ENCODE data around the gene RGS7. TPM values are rescaled to one million over a fixed set of nuclear protein-coding genes. Genes with fewer than 3 reads are reported as not detected.

The RGS7 gene
- 0.37 TPM in 1 of 2 replicates, not detected in the other for total RNA-seq (2014; rRNA removed; shearing (Covaris generic))

- Histone ChIP-seq H3K27ac (no peak within 1 kb of the TSS), H3K9me3 (replicated peaks) (no peaks in the 10 kb centered on the region), H3K27me3 (replicated peaks) (peaks cover 54% of the 10 kb centered on the region), H3K4me3 (peak within 1 kb of the TSS; percentile 38), H3K4me1 (replicated peaks) (peaks cover 11% of the 10 kb centered on the region), H3K36me3 (no peaks in the 10 kb centered on the region)
- DNase-seq (ENCODE audit: low read depth in 1 of 2, low spot score in 2 of 2), result peak; percentile 34 to 46
These were observed at the start of gene RGS7 for GRCh38 chr1:241356519-241357365. Gene RGS7, minus strand, starts transcription at chr1:241357205.

GRCh38 chr1:241406421-241406820 lies 49.4 kb upstream of the RGS7 start:
- no peaks in the 10 kb centered on the region for H3K9me3 ChIP-seq (replicated peaks)
- no peak overlapping the region for H3K27ac ChIP-seq
- H3K36me3 ChIP-seq, result no peaks in the 10 kb centered on the region
- H3K27me3 ChIP-seq (replicated peaks), result no peaks in the 10 kb centered on the region; the same call in none of the 2 replicates
- H3K4me3 ChIP-seq, result no peak overlapping the region
- DNase-seq (ENCODE audit: low read depth in 1 of 2, low spot score in 2 of 2), result no peak
- no peaks in the 10 kb centered on the region for H3K4me1 ChIP-seq (replicated peaks)

- Histone ChIP-seq H3K27me3 (replicated peaks) (no peaks in the 10 kb centered on the region; the same call in none of the 2 replicates), H3K4me1 (replicated peaks) (no peaks in the 10 kb centered on the region), H3K27ac (no peak overlapping the region), H3K4me3 (no peak overlapping the region), H3K36me3 (no peaks in the 10 kb centered on the region), H3K9me3 (replicated peaks) (no peaks in the 10 kb centered on the region)
- no peak for DNase-seq (ENCODE audit: low read depth in 1 of 2, low spot score in 2 of 2)
These were observed 44.2 kb upstream of the RGS7 start for GRCh38 chr1:241401156-241401555.

- peaks cover 6% of the 10 kb centered on the region; the same call in 1 of the 2 replicates for H3K27me3 ChIP-seq (replicated peaks)
- peaks cover 3% of the 10 kb centered on the region for H3K4me1 ChIP-seq (replicated peaks)
- DNase-seq (ENCODE audit: low read depth in 1 of 2, low spot score in 2 of 2), result no peak
- H3K4me3 ChIP-seq, result no peak overlapping the region
- H3K36me3 ChIP-seq, result no peaks in the 10 kb centered on the region
- no peaks in the 10 kb centered on the region for H3K9me3 ChIP-seq (replicated peaks)
- no peak overlapping the region for H3K27ac ChIP-seq
These were observed 40.0 kb upstream of the RGS7 start for GRCh38 chr1:241396747-241397681.

- Histone ChIP-seq H3K36me3 (no peaks in the 10 kb centered on the region), H3K27ac (no peak overlapping the region), H3K9me3 (replicated peaks) (no peaks in the 10 kb centered on the region), H3K4me1 (replicated peaks) (peaks cover 10% of the 10 kb centered on the region), H3K4me3 (no peak overlapping the region), H3K27me3 (replicated peaks) (peaks cover 6% of the 10 kb centered on the region; the same call in 1 of the 2 replicates)
- peak in 1 of 2 experiments; percentile 24 for DNase-seq (ENCODE audit: low read depth in 1 of 2, low spot score in 2 of 2)
These were observed 35.1 kb upstream of the RGS7 start for GRCh38 chr1:241391926-241392710.

GRCh38 chr1:241390526-241390925 lies 33.5 kb upstream of the RGS7 start:
- H3K4me3 ChIP-seq, result no peak overlapping the region
- no peaks in the 10 kb centered on the region for H3K36me3 ChIP-seq
- no peak overlapping the region for H3K27ac ChIP-seq
- H3K9me3 ChIP-seq (replicated peaks), result no peaks in the 10 kb centered on the region
- DNase-seq (ENCODE audit: low read depth in 1 of 2, low spot score in 2 of 2), result no peak
- H3K4me1 ChIP-seq (replicated peaks), result peaks cover 10% of the 10 kb centered on the region
- peaks cover 6% of the 10 kb centered on the region; the same call in 1 of the 2 replicates for H3K27me3 ChIP-seq (replicated peaks)

GRCh38 chr1:241389400-241389799 lies 32.4 kb upstream of the RGS7 start:
- H3K36me3 ChIP-seq, result no peaks in the 10 kb centered on the region
- peaks cover 6% of the 10 kb centered on the region; the same call in 1 of the 2 replicates for H3K27me3 ChIP-seq (replicated peaks)
- H3K4me3 ChIP-seq, result no peak overlapping the region
- H3K9me3 ChIP-seq (replicated peaks), result no peaks in the 10 kb centered on the region
- peaks cover 10% of the 10 kb centered on the region for H3K4me1 ChIP-seq (replicated peaks)
- DNase-seq (ENCODE audit: low read depth in 1 of 2, low spot score in 2 of 2), result no peak
- H3K27ac ChIP-seq, result no peak overlapping the region

GRCh38 chr1:241387216-241387615 lies 30.2 kb upstream of the RGS7 start:
- no peak overlapping the region for H3K27ac ChIP-seq

GRCh38 chr1:241376701-241377100 lies 19.7 kb upstream of the RGS7 start:
- Histone ChIP-seq H3K9me3 (replicated peaks) (no peaks in the 10 kb centered on the region), H3K36me3 (no peaks in the 10 kb centered on the region), H3K4me1 (replicated peaks) (no peaks in the 10 kb centered on the region), H3K4me3 (no peak overlapping the region), H3K27ac (no peak overlapping the region), H3K27me3 (replicated peaks) (no peaks in the 10 kb centered on the region)
- no peak for DNase-seq (ENCODE audit: low read depth in 1 of 2, low spot score in 2 of 2)

More at GRCh38 chr1:241387216-241387615, 30.2 kb upstream of the RGS7 start:
- Histone ChIP-seq H3K36me3 (no peaks in the 10 kb centered on the region), H3K9me3 (replicated peaks) (no peaks in the 10 kb centered on the region), H3K4me3 (no peak overlapping the region), H3K27me3 (replicated peaks) (no peaks in the 10 kb centered on the region), H3K4me1 (replicated peaks) (peaks cover 9% of the 10 kb centered on the region)
- no peak for DNase-seq (ENCODE audit: low read depth in 1 of 2, low spot score in 2 of 2)

- Histone ChIP-seq H3K9me3 (replicated peaks) (no peaks in the 10 kb centered on the region), H3K27ac (no peak overlapping the region), H3K4me3 (no peak overlapping the region), H3K4me1 (replicated peaks) (no peaks in the 10 kb centered on the region), H3K27me3 (replicated peaks) (no peaks in the 10 kb centered on the region), H3K36me3 (no peaks in the 10 kb centered on the region)
- DNase-seq (ENCODE audit: low read depth in 1 of 2, low spot score in 2 of 2), result no peak
These were observed 18.9 kb upstream of the RGS7 start for GRCh38 chr1:241375886-241376285.

- H3K4me3 ChIP-seq, result no peak overlapping the region
- no peak overlapping the region for H3K27ac ChIP-seq
- no peaks in the 10 kb centered on the region for H3K4me1 ChIP-seq (replicated peaks)
- DNase-seq (ENCODE audit: low read depth in 1 of 2, low spot score in 2 of 2), result no peak
- H3K36me3 ChIP-seq, result no peaks in the 10 kb centered on the region
- peaks cover 13% of the 10 kb centered on the region for H3K27me3 ChIP-seq (replicated peaks)
- H3K9me3 ChIP-seq (replicated peaks), result no peaks in the 10 kb centered on the region
These were observed 9.2 kb upstream of the RGS7 start for GRCh38 chr1:241366196-241366595.

- H3K4me1 ChIP-seq (replicated peaks), result no peaks in the 10 kb centered on the region
- no peaks in the 10 kb centered on the region for H3K9me3 ChIP-seq (replicated peaks)
- H3K36me3 ChIP-seq, result no peaks in the 10 kb centered on the region
- H3K27ac ChIP-seq, result no peak overlapping the region
- peaks cover 30% of the 10 kb centered on the region for H3K27me3 ChIP-seq (replicated peaks)
- H3K4me3 ChIP-seq, result no peak overlapping the region
- DNase-seq (ENCODE audit: low read depth in 1 of 2, low spot score in 2 of 2), result no peak
These were observed 5.3 kb upstream of the RGS7 start for GRCh38 chr1:241362350-241362749.

Data from SJSA1 (cell line).